ENCODE data around the gene NKD1.
A peak's percentile ranks its signal among the peaks of the same experiment; 100 is the strongest.
"Not testable (repeated sequence)": the region's sequence is repeated elsewhere in the genome, so short reads cannot be mapped to it uniquely, and the experiment has no call there.

NKD1 gene

GRCh38 chr16:50534556-50534955 is 13.6 kb upstream of the NKD1 start:
- in situ Hi-C loops (cut with HindIII; ENCODE audit: low pct_ligation_motif_present, low pct_unique_long_range_greater_than_20kb, low sequenced_read_pairs) = no loop called here
- no peak for DNase-seq

DNA sequence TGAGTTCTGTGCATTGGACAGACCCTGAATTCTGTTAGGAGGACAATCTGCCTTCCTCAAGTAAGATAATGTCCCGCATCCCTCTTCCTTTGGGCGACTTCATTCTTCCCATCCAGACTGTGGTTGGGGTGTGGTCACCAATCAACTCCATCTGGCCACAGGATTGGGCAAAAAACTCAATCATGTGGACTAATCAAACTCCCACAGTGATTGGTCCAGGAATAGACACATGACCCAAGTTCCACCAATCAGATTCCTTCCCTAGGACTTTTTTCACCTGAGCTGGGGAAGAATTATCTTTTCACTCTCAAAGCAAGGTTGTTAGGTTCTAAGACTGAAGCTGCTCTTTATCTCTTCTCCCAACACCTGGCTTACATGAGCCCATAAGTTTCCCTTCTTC is 13.2 kb upstream of the NKD1 start:
- DNase-seq = no peak
- in situ Hi-C loops (cut with HindIII; ENCODE audit: low pct_ligation_motif_present, low pct_unique_long_range_greater_than_20kb, low sequenced_read_pairs) = no loop called here

- in situ Hi-C loops (cut with HindIII; ENCODE audit: low pct_ligation_motif_present, low pct_unique_long_range_greater_than_20kb, low sequenced_read_pairs) = no loop called here
- DNase-seq = no peak
Measured at GRCh38 chr16:50535506-50536257, 12.5 kb upstream of the NKD1 start.

- in situ Hi-C loops (cut with HindIII; ENCODE audit: low pct_ligation_motif_present, low pct_unique_long_range_greater_than_20kb, low sequenced_read_pairs); DNase-seq: not testable (repeated sequence)
Measured at GRCh38 chr16:50536258-50536645, 11.9 kb upstream of the NKD1 start.

GRCh38 chr16:50537533-50538290 is 10.5 kb upstream of the NKD1 start:
- no peak for DNase-seq
- in situ Hi-C loops (cut with HindIII; ENCODE audit: low pct_ligation_motif_present, low pct_unique_long_range_greater_than_20kb, low sequenced_read_pairs) = no loop called here

GRCh38 chr16:50538411-50539052 is 9.7 kb upstream of the NKD1 start:
- in situ Hi-C loops (cut with HindIII; ENCODE audit: low pct_ligation_motif_present, low pct_unique_long_range_greater_than_20kb, low sequenced_read_pairs) = no loop called here
- no peak for DNase-seq

- no peak for DNase-seq
- in situ Hi-C loops (cut with HindIII; ENCODE audit: low pct_ligation_motif_present, low pct_unique_long_range_greater_than_20kb, low sequenced_read_pairs) = no loop called here
Measured at GRCh38 chr16:50539053-50539695, 9.0 kb upstream of the NKD1 start.

DNA sequence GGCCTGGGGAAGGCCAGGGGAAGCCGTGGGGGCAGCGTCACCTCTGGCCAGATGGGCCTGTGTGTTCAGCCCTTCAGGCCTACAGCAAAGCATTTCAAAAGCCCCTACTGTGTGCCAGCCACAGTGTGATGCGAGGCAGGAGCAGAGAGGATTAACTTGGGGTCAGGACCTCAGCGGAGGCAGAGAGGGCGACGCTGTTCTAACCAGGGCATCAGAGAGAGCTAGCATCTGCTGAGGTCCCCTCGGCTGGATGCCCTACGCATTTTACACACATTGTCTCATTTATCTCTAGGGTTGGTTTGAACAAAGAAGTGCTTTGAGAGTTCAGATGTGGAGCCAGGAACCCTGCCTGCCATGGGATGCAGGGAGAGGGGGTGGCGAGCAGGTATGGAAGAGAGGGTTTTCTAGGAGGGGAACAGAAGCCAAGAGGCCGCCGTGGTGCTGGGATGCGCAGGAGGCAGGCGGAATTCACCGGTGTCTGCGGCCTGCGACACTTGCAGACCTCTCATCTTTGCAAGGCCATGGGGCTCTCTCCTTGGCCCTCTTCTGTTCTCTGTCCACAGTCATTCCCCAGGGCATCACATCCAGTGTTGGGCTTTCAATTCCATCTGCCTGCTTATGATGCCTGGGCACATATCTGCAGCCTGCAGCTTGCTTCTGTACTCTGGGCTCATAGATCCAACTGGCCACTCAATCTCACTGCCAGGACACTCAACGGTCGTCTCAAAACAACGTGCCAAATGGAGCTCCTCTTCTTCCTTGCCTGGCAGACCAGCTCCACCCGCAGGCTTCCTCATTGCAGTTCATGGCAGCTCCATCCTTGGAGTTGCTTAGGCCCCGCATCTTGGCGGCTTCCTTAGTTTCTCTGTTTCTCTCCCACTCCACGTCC is 8.1 kb upstream of the NKD1 start:
- in situ Hi-C loops (cut with HindIII; ENCODE audit: low pct_ligation_motif_present, low pct_unique_long_range_greater_than_20kb, low sequenced_read_pairs) = no loop called here
- DNase-seq = no peak

DNA sequence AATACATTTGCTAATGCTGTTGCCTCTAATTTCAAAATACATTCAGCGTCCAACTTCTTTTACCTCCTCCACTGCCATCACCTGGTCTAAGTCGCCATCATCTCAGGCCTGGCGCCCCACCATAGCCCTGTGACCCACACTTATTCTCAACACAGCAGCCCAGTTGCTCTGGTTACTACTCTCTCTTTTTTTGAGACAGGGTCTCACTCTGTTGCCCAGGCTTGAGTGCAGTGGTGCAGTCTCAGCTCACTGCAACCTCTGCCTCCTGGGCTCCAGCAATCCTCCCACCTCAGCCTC is 7.5 kb upstream of the NKD1 start:
- DNase-seq = no peak
- in situ Hi-C loops (cut with HindIII; ENCODE audit: low pct_ligation_motif_present, low pct_unique_long_range_greater_than_20kb, low sequenced_read_pairs) = no loop called here

DNA sequence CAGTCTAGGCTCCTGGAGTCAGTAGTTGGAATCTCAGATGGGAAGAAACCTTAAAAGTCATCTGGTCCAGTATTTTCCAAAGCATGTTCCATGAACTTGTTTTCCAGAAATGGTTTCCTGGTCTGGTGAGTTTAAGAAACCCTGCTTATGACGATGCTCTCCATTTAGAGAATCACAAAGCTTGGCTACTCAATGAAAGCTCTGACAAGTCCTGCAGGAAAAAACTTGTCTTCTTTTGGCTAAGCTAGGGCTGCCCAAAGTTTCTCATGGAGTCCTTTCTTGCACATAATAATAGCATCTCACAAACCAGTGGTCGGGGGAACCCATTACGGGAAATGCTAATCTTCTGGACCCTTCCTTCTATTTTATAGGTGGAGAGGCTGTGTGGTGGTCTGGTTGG is 5.5 kb upstream of the NKD1 start:
- DNase-seq = no peak
- in situ Hi-C loops (cut with HindIII; ENCODE audit: low pct_ligation_motif_present, low pct_unique_long_range_greater_than_20kb, low sequenced_read_pairs) = no loop called here

GRCh38 chr16:50546125-50546524 is 2.1 kb upstream of the NKD1 start:
- in situ Hi-C loops (cut with HindIII; ENCODE audit: low pct_ligation_motif_present, low pct_unique_long_range_greater_than_20kb, low sequenced_read_pairs) = no loop called here
- no peak for DNase-seq

- peak; percentile 30 for DNase-seq
- in situ Hi-C loops (cut with HindIII; ENCODE audit: low pct_ligation_motif_present, low pct_unique_long_range_greater_than_20kb, low sequenced_read_pairs) = no loop called here
Measured at GRCh38 chr16:50547340-50548124, 664 bp upstream of the NKD1 start.

DNA sequence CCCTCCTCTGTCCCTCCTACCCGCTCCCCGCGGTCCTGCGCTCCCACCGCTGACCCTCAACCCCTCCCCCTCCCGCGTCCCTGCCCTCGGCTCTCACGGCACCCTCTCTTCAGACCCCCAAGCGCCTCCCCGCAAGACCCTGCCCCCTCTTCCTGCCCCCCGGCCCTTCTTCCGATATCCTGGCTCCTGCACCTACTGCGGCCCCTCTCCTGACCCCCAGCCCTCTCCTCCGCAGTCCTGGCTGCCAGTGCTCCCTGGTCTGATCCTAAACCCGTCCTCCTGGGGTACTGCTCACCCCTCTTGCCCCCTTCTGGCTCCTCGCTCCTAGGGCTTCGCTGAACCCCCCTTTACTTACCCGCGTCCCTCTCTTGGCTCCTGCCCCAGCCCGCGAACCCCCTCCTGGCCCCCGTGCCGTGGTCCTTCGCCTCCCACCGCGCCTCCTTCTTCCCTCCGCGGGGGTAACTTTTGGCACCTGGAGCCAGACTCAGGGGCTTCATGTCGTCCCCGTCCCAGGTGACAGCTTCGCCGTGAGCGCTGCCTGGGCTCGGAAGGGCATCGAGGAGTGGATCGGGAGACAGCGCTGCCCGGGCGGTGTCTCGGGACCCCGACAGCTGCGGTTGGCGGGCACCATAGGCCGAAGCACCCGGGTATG is 839 bp downstream of the NKD1 start:
- no peak for DNase-seq
- in situ Hi-C loops (cut with HindIII; ENCODE audit: low pct_ligation_motif_present, low pct_unique_long_range_greater_than_20kb, low sequenced_read_pairs) = no loop called here

- DNase-seq = no peak
- in situ Hi-C loops (cut with HindIII; ENCODE audit: low pct_ligation_motif_present, low pct_unique_long_range_greater_than_20kb, low sequenced_read_pairs) = no loop called here
Measured at GRCh38 chr16:50549561-50549915, 1.3 kb downstream of the NKD1 start.

- in situ Hi-C loops (cut with HindIII; ENCODE audit: low pct_ligation_motif_present, low pct_unique_long_range_greater_than_20kb, low sequenced_read_pairs) = no loop called here
- no peak for DNase-seq
Measured at GRCh38 chr16:50550035-50550434, 1.8 kb downstream of the NKD1 start.

GRCh38 chr16:50550866-50551641 is 2.9 kb downstream of the NKD1 start:
- DNase-seq = no peak
- in situ Hi-C loops (cut with HindIII; ENCODE audit: low pct_ligation_motif_present, low pct_unique_long_range_greater_than_20kb, low sequenced_read_pairs) = no loop called here

Measured in ACHN (cell line).